ENCODE data around the gene KDM1A.
"Not testable (repeated sequence)": the region's sequence is repeated elsewhere in the genome, so short reads cannot be mapped to it uniquely, and the experiment has no call there.

The KDM1A gene

GRCh38 chr1:23019094-23019862 lies at the start of gene KDM1A:
KDM1A (plus strand) TSS chr1:23019468; CDS start chr1:23019597, 129 bp downstream.
- DNase-seq = peak; percentile 97

DNA sequence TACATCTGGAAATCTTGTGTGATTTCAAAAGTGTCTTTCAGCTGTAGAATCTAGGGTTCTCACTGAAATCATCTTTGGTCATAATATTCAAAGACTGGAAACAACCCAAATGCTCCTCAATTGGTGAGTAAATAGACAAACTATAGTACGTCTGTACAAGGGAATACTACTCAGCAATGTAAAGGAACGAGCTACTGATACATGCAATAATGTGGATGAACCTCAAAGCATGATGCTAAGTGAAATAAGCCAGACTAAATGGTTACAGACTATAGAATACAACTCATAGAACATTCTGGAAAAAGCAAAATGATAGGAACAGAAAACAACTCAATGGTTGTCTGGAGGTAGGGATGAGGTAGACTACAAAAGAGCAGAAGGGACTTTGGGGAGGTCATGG lies 49.2 kb upstream of the KDM1A start:
- DNase-seq = no peak

DNA sequence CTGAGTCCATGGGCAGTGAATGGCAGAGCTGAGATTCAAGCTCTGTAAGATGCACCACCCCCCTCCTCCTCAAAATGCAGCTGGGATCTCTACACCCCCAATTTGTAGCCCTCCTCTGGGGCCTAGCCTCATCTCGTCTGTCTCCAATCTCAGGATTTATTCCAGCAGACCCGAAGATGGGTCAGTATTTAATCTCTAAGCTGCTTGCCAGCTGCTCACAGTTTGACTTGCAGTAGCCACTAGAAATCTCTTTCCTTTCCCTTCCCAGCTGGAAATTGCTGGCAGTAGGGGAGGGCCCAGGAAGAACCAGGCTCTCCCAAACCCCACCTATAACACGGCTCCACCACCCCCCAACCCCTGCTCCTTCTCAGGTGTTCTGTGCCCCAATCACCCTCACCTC lies 48.1 kb upstream of the KDM1A start:
- DNase-seq = no peak

DNA sequence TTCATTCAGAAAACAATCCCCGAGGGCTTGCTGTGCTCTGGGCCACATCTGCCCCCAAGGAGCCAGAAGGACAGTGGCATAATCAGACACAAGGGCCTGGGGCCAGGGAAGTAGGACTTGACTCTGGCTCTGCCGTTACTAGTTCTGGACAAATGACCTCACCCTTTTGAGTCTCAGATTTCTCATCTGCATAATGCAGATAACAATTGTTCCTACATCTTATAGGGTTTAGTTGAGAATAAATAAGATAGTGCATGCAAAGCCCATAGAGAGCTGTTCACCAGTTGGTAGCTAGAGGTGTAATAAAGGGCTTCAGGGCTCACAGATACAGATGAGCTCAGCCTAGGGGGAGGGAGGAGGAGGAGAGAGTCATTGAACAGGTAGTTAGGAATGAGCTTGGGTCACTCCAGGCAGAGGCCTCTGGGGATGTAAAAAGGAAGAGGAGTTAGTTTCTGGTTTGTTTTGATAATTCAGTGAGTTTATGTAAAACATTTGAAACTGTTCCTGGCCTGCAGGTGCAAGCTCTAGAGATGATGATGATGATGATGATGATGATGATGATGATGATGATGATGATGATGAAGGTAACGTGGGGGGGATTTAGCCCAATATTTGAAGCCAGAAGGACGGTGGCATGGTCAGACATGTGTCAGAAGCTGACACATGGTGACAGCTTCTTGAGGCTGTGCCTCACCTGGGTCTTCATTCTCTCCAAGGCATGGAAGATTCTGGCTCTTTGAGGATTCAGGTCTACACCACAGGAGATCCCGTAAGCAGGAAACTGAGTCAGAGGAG lies 47.5 kb upstream of the KDM1A start:
- DNase-seq = no peak

DNA sequence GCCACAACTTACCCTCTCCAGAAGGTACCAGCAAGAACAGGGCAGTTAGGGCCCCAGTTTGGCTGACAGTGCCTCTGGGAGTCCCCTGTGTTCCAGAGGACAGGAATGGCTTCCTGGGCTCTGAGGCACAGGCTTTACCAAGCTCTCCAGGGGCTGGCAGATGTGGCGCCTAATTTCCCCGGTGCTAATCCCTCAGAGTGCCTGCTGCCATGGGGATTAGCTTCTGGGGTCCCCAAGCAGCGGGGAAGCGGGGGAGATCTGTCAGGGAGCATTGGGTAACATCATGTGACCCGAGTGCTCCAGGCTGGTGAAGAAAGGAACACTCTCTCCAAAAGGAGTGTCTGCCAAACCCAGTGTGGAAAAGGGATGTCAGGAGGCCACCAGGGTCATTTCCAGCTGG lies 46.5 kb upstream of the KDM1A start, which contains the start of gene LACTBL1:
LACTBL1 (minus strand) TSS at position 107 of the 400 bp plus-strand sequence. CDS start 550 bp downstream, outside the sequence.
- no peak for DNase-seq

GRCh38 chr1:22975694-22976093 lies 43.6 kb upstream of the KDM1A start:
- DNase-seq = no peak

DNA sequence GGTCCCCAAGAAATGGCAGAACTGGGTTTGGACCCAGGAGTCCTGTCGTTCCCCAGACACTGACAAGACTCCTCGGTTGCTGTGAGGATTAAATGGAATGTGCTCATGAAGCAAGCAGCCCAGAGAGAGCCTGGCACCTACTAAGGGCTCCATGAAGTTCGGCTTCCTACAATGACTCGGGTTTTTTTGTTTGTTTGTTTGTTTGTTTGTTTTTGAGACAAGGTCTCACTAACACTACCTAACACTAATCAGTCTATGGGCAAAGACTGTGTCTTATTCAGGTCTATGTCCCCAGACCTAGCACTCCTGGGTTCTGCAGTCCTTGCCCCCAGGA lies 43.2 kb upstream of the KDM1A start:
- DNase-seq = no peak

- DNase-seq = peak; percentile 61
These were observed 42.6 kb upstream of the KDM1A start for GRCh38 chr1:22976461-22977243.

DNA sequence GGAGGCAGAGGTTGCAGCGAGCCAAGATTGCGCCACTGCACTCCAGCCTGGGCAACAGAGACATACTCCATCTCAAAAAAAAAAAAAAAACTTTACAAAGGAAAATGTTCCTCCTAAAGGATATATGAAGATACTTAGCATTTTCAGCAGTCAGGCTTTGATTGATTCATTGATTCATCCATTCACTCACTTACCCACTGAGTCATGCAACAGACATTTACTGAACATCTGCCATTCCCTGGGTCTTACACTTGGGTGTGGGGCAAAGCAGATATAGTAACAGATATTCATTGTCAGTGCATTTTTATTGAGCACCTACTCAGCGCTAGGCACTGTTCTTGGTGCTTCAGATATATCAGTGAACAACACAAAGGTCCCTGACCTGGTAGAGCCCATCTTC lies 41.0 kb upstream of the KDM1A start:
- no peak for DNase-seq

DNA sequence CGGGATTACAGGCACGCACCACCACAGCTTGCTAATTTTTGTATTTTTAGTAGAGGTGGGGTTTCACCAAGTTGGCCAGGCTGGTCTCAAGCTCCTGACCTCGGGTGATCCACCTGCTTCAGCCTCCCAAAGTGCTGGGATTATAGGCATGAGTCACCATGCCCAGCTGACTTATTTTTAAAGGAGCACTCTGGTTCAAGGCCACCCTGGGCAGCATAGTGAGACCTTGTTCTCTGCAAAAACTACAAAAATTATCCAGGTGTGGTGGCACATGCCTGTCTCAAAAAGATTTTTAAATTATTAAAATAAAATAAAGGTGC lies 38.8 kb upstream of the KDM1A start:
- not testable (repeated sequence) for DNase-seq

- DNase-seq = no peak
These were observed 35.3 kb upstream of the KDM1A start for GRCh38 chr1:22983944-22984343.

GRCh38 chr1:22992384-22992783 lies 26.9 kb upstream of the KDM1A start:
- not testable (repeated sequence) for DNase-seq

- not testable (repeated sequence) for DNase-seq
These were observed 26.0 kb upstream of the KDM1A start for GRCh38 chr1:22993220-22993795.

- no peak for DNase-seq
These were observed 23.5 kb upstream of the KDM1A start for GRCh38 chr1:22995774-22996173.

DNA sequence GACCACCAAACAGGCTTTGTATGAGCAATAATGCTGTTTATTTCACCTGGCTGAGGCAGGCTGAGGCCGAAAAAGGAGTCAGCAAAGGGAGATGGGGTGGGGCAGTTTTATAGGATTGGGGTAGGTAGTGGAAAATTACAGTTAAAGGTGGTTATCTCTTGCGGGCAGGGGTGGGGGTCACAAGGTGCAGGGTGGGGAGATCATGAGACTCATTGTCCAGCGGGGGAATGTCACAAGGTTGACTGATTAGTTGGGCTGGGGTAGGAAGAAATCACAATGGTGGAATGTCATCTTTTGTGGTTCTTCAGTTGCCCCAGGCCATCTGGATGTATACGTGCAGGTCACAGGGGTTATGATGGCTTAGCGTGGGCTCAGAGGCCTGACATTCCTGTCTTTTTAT lies 21.7 kb upstream of the KDM1A start:
- DNase-seq = not testable (repeated sequence)

DNA sequence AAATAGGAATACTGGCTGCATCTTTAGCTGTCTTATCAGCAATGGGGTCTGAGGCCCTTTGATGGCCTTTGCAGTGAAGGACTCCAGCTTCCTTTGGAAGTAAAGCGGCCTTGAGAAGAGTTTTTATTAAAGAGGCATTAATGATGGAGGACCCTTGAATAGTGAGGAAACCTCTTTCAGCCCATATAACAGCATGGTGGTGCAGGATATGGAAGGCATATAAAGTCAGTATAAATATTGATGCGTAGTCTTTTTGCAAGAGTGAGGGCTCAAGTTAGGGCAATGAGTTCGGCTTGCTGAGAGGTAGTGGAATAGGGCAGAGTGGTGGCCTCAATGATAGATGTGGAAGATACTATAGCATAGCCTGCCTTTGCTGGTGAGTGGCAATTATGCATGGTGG lies 19.1 kb upstream of the KDM1A start:
- DNase-seq = not testable (repeated sequence)

DNA sequence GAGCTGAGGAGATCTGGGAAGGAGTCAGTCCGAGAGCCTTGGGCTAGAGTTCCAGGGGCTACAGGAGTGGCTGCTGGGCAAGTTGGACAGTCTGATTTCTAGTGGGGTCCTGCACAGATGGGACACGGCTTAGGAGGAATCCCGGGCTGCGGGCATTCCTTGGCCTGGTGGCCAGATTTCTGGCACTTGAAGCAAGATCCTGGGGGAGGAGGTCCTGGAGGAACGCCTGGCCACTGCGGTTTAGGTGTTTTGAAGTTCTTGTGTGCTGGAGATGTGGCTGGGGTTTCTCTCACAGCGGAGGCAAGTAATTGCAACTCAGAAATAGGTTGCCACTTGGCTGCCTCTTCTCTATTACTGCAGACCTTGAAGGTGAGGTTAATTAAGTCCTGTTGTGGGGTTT lies 17.1 kb upstream of the KDM1A start:
- not testable (repeated sequence) for DNase-seq

- no peak for DNase-seq
These were observed 15.2 kb upstream of the KDM1A start for GRCh38 chr1:23004112-23004511.

GRCh38 chr1:23004769-23005168 lies 14.5 kb upstream of the KDM1A start:
- not testable (repeated sequence) for DNase-seq

GRCh38 chr1:23007106-23007505 lies 12.2 kb upstream of the KDM1A start:
- no peak for DNase-seq

- DNase-seq = no peak
These were observed 10.4 kb upstream of the KDM1A start for GRCh38 chr1:23008901-23009300.

DNA sequence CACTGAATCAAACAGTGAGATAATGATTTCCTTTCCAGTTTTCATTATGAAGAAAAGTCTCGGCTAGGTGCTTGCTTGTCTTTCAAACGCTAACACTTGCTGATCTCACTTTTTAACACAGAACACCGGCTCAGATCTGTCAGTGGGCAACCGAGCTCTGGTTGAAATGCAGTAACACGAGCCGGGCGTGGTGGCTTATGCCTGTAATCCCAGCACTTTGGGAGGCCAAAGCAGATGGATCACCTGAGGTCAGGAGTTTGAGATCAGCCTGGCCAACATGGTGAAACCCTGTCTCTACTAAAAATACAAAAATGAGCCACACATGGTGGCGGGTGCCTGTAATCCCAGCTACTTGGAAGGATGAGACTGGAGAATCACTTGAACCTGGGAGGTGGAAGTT lies 9.2 kb upstream of the KDM1A start:
- not testable (repeated sequence) for DNase-seq

DNA sequence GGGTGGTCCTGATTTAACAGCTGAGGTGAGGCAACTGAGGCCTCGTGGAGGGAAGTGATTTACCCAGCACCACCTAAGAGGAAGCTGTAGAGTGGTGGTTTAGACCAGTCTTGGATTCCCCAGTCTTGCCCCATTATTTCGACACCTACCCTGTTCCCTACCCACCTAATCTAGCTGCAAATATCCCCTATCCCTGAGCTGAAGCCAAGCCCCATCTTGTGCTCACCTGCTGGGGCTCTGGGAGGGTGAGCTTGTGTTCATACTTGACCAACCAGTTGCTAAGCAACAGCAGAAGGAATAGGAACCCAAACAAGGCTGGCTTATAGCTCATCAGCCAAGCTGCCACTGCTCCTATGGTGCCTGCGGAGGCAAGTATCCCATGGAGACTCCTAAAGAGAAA lies 5.6 kb upstream of the KDM1A start:
- no peak for DNase-seq

All from KG1 (cell line).